HEK293 (cell line): ENCODE measurements around the gene SARS1.

Experiments used
- CTCF ChIA-PET: fragments of 350-600 bp; formaldehyde crosslinking; extraction: SDS; loops from one replicate; lab custom pipeline; 2021; ENCODE audit warnings: antibody characterized with exemption; lab: Yijun Ruan, JAX
- POLR2A ChIA-PET: fragments of 300-600 bp; formaldehyde crosslinking; extraction: SDS; loops from one replicate; lab custom pipeline; 2020; ENCODE audit warnings: antibody characterized with exemption, inconsistent platforms; lab: Yijun Ruan, JAX
- H3K27ac ChIP-seq: fragments of 200-500 bp; sonication (Bioruptor generic); 2 replicates; pipeline ENCODE4 v1.5.1; 2014; ENCODE audit warnings: low read depth, low read length, control low read depth, inconsistent platforms; ENCODE audit errors: extremely low read depth
- H3K36me3 ChIP-seq, 2 experiments: fragments of 200-500 bp in 1 of 2; sonication (Bioruptor generic) in 1 of 2; 1 replicate in 1 of 2; 2 replicates in 1 of 2; pipeline ENCODE4 v1.5.1; 2014 to 2017; ENCODE audit warnings: inconsistent platforms in 2 of 2, low read length in 2 of 2; ENCODE audit not compliant: control insufficient read depth in 2 of 2, insufficient read depth in 1 of 2
- H3K4me1 ChIP-seq: fragments of 200-500 bp; sonication (Bioruptor generic); 2 replicates; pipeline ENCODE4 v1.5.1; 2014; ENCODE audit warnings: mild to moderate bottlenecking, low read length, inconsistent platforms; ENCODE audit not compliant: control insufficient read depth, insufficient read depth
- H3K4me3 ChIP-seq: 2 replicates; pipeline ENCODE4 v1.5.1; 2011; ENCODE audit warnings: low read depth, mild to moderate bottlenecking, control low read depth, low read length, moderate library complexity
- H3K9me3 ChIP-seq: fragments of 200-500 bp; sonication (Bioruptor generic); 2 replicates; pipeline ENCODE4 v1.5.1; 2014; ENCODE audit warnings: low read depth, low read length, inconsistent platforms; ENCODE audit not compliant: control insufficient read depth, insufficient read depth
- ATF2 ChIP-seq: fragments of 450-650 bp; formaldehyde crosslinking; IDR thresholded peaks from 2 replicates; pipeline ENCODE4 v1.5.1; 2016; ENCODE audit warnings: missing biosample characterization, missing genetic modification characterization, low read depth
- EGR2 ChIP-seq: fragments of 450-650 bp; formaldehyde crosslinking; IDR thresholded peaks from 2 replicates; pipeline ENCODE4 v1.5.1; 2016; ENCODE audit warnings: low read depth, missing biosample characterization, missing genetic modification characterization
- GLIS1 ChIP-seq: fragments of 450-650 bp; formaldehyde crosslinking; IDR thresholded peaks from 2 replicates; pipeline ENCODE4 v1.5.1; 2016; ENCODE audit warnings: missing biosample characterization, missing genetic modification characterization
- KLF7 ChIP-seq: fragments of 450-650 bp; formaldehyde crosslinking; IDR thresholded peaks from 2 replicates; pipeline ENCODE4 v1.5.1; 2016; ENCODE audit warnings: missing biosample characterization, missing genetic modification characterization, borderline replicate concordance
- SP2 ChIP-seq: fragments of 450-650 bp; formaldehyde crosslinking; IDR thresholded peaks from 2 replicates; pipeline ENCODE4 v1.5.1; 2016; ENCODE audit warnings: missing biosample characterization, missing genetic modification characterization
- ZBTB8A ChIP-seq: fragments of 450-650 bp; formaldehyde crosslinking; IDR thresholded peaks from 2 replicates; pipeline ENCODE4 v1.5.1; 2016; ENCODE audit warnings: missing biosample characterization, missing genetic modification characterization
- ZFHX2 ChIP-seq: fragments of 450-650 bp; formaldehyde crosslinking; conservative IDR thresholded peaks from 2 replicates; pipeline ENCODE4 v1.5.1; 2016; ENCODE audit warnings: missing biosample characterization, missing genetic modification characterization
- ZIC2 ChIP-seq: fragments of 450-650 bp; formaldehyde crosslinking; IDR thresholded peaks from 2 replicates; pipeline ENCODE4 v1.5.1; 2016; ENCODE audit warnings: missing biosample characterization, missing genetic modification characterization
- ZNF16 ChIP-seq: fragments of 450-650 bp; formaldehyde crosslinking; IDR thresholded peaks from 2 replicates; pipeline ENCODE4 v1.5.1; 2016; ENCODE audit warnings: low read depth, missing biosample characterization, missing genetic modification characterization
- ZNF26 ChIP-seq: fragments of 450-650 bp; formaldehyde crosslinking; IDR thresholded peaks from 2 replicates; pipeline ENCODE4 v1.5.1; 2016; ENCODE audit warnings: missing biosample characterization, missing genetic modification characterization
- ZNF391 ChIP-seq: fragments of 450-650 bp; formaldehyde crosslinking; IDR thresholded peaks from 2 replicates; pipeline ENCODE4 v1.5.1; 2016; ENCODE audit warnings: low read depth, missing biosample characterization, missing genetic modification characterization, borderline replicate concordance
- ZNF398 ChIP-seq: fragments of 450-650 bp; formaldehyde crosslinking; IDR thresholded peaks from 2 replicates; pipeline ENCODE4 v1.5.1; 2017; ENCODE audit warnings: missing biosample characterization, missing genetic modification characterization
- ZNF423 ChIP-seq: fragments of 450-650 bp; formaldehyde crosslinking; IDR thresholded peaks from 2 replicates; pipeline ENCODE4 v1.5.1; 2016; ENCODE audit warnings: missing biosample characterization, missing genetic modification characterization
- ZNF426 ChIP-seq: fragments of 450-650 bp; formaldehyde crosslinking; IDR thresholded peaks from 2 replicates; pipeline ENCODE4 v1.5.1; 2017; ENCODE audit warnings: missing biosample characterization, missing genetic modification characterization, mild to moderate bottlenecking, inconsistent platforms, moderate library complexity
- ZNF639 ChIP-seq: fragments of 450-650 bp; formaldehyde crosslinking; IDR thresholded peaks from 2 replicates; pipeline ENCODE4 v1.5.1; 2016; ENCODE audit warnings: missing biosample characterization, missing genetic modification characterization
- ZNF701 ChIP-seq: fragments of 450-650 bp; formaldehyde crosslinking; IDR thresholded peaks from 2 replicates; pipeline ENCODE4 v1.5.1; 2016; ENCODE audit warnings: missing biosample characterization, missing genetic modification characterization
- ZNF792 ChIP-seq: fragments of 450-650 bp; formaldehyde crosslinking; IDR thresholded peaks from 2 replicates; pipeline ENCODE4 v1.5.1; 2016; ENCODE audit warnings: missing biosample characterization, missing genetic modification characterization

Gene SARS1

GRCh38 chr1:109252893-109253802, 39.4 kb downstream of the SARS1 start (continued):
- TF ChIP-seq ATF2 (tag by site-specific recombination) (no peak), EGR2 (tag by site-specific recombination) (no peak), ZNF426 (tag by site-specific recombination) (no peak), ZNF26 (no peak), ZBTB8A (tag by site-specific recombination) (peak; percentile 56), SP2 (peak; percentile 39; the same call in 1 of the 2 replicates), GLIS1 (tag by site-specific recombination) (peak; percentile 66; the same call in 1 of the 2 replicates)

- ChIA-PET CTCF (interaction anchor here (0.6 to 2.6 kb wide), 11 partner anchors 9 to 1640 kb away, joined by 3 to 16 read pairs (median 4); partner anchors contain the start of genes PSRC1 and SORT1), POLR2A (interaction anchor here (0.6 to 1.9 kb wide), 7 partner anchors 10 to 144 kb away, joined by 3 to 7 read pairs (median 3); partner anchors contain the start of genes PSRC1 and SORT1)
- TF ChIP-seq ZNF391 (tag by site-specific recombination): no peak
- TF ChIP-seq KLF7 (tag by site-specific recombination): 0 out of 2 replicates have a peak, but pooled peaks have one; percentile 56
- no peak for TF ChIP-seq ZNF639 (tag by site-specific recombination)
- TF ChIP-seq GLIS1 (tag by site-specific recombination): peak; percentile 42; the same call in 1 of the 2 replicates
- TF ChIP-seq ZNF16 (tag by site-specific recombination): no peak
- TF ChIP-seq ZNF701: no peak
- 0 out of 2 replicates have a peak, but pooled peaks have one; percentile 16 for TF ChIP-seq ZNF423
- TF ChIP-seq EGR2 (tag by site-specific recombination): peak; percentile 66
- peak; percentile 95 for TF ChIP-seq ZIC2 (tag by site-specific recombination)
- TF ChIP-seq ZFHX2 (tag by site-specific recombination): peak; percentile 65
- TF ChIP-seq ZNF792: no peak
- peak; percentile 63 for TF ChIP-seq ZNF398 (tag by site-specific recombination)
- no peak for TF ChIP-seq ZNF26
- H3K4me3 ChIP-seq: no peak overlapping the region
- H3K4me1 ChIP-seq: peaks cover 5% of the 10 kb centered on the region; the same call in 1 of the 2 replicates
- H3K36me3 ChIP-seq: peaks cover 0 to 47% of the 10 kb centered on the region in 2 experiments; a peak in 1 of 3 replicates
- H3K9me3 ChIP-seq: no peaks in the 10 kb centered on the region
- peak overlapping the region; percentile 18; the same call in 1 of the 2 replicates for H3K27ac ChIP-seq
Measured at GRCh38 chr1:109253803-109254620, 40.3 kb downstream of the SARS1 start.
